ENCODE data around the gene PDP2. TPM values are rescaled to one million over a fixed set of nuclear protein-coding genes. Genes with fewer than 3 reads are reported as not detected.

Gene PDP2
- total RNA-seq, 1 experiment from 2014 or later = 44.4 TPM

DNA sequence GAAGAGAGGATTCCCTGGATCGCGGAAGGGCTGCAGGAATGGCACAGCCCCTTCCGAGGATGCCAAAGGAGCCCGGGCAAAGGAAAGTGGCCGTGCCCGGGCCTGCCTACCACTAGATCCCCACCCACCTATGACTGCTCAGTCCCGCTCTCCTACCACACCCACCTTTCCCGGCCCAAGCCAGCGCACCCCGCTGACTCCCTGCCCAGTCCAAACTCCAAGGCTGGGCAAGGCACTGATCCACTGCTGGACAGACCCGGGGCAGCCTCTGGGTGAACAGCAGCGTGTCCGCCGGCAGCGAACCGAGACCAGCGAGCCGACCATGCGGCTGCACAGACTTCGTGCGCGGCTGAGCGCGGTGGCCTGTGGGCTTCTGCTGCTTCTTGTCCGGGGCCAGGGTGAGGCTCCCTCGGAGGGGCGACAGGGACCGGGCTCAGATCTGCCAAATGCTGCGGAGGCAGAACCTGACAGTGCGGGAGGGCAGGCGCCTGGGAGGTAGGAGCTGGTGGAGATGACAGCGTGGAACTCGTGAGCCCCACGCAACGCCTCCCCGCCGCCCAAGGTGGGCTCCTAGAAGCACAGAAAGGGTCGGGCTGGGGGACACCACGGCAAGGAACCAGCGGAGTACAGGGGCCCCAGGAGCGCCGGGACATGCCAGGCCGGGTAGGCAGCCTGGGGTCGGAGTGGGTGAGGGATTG is 55.1 kb downstream of the PDP2 start, which contains the start of gene CES2:
Gene CES2 (plus strand): TSS at position 203 of the 698 bp plus-strand sequence. CDS start 120 bp downstream, at position 323.
- no peaks in the 10 kb centered on the region for H3K27me3 Mint-ChIP-seq (ENCODE audit: insufficient read depth, unreplicated experiment)
- Histone ChIP-seq H3K9me3 (no peaks in the 10 kb centered on the region), H3K4me3 (ENCODE audit: low read depth, low read length) (peak within 1 kb of the TSS; percentile 81), H3K36me3 (ENCODE audit: control insufficient read depth, insufficient read depth, low read length) (peaks cover 5% of the 10 kb centered on the region), H3K4me1 (peaks cover 8% of the 10 kb centered on the region), H3K27me3 (replicated peaks; ENCODE audit: control insufficient read depth, insufficient read depth, low read length) (no peaks in the 10 kb centered on the region)
- H3K36me3 Mint-ChIP-seq (ENCODE audit: insufficient read depth, unreplicated experiment) = peaks cover 20% of the 10 kb centered on the region
- H3K4me1 Mint-ChIP-seq (ENCODE audit: low read depth, unreplicated experiment) = peaks cover 19% of the 10 kb centered on the region
- TF ChIP-seq, protein P1, sequence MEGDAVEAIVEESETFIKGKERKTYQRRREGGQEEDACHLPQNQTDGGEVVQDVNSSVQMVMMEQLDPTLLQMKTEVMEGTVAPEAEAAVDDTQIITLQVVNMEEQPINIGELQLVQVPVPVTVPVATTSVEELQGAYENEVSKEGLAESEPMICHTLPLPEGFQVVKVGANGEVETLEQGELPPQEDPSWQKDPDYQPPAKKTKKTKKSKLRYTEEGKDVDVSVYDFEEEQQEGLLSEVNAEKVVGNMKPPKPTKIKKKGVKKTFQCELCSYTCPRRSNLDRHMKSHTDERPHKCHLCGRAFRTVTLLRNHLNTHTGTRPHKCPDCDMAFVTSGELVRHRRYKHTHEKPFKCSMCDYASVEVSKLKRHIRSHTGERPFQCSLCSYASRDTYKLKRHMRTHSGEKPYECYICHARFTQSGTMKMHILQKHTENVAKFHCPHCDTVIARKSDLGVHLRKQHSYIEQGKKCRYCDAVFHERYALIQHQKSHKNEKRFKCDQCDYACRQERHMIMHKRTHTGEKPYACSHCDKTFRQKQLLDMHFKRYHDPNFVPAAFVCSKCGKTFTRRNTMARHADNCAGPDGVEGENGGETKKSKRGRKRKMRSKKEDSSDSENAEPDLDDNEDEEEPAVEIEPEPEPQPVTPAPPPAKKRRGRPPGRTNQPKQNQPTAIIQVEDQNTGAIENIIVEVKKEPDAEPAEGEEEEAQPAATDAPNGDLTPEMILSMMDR (IDR thresholded peaks at IDR 0.05; ENCODE audit: insufficient read depth in 1 of 2, low read depth in 1 of 2, low read length in 1 of 2, severe bottlenecking in 1 of 2, unreplicated experiment in 1 of 2) = no peak
- no TSS peak for BruUV-seq (replicated peaks)
- peak within 1 kb of the TSS; percentile 88 for H3K27ac Mint-ChIP-seq (ENCODE audit: unreplicated experiment)
- CTCF ChIA-PET = no interaction called here
- intact Hi-C loops (cut with micrococcal nuclease; ENCODE audit: unreplicated experiment) = no loop called here
- H3K4me3 Mint-ChIP-seq (ENCODE audit: unreplicated experiment) = peak within 1 kb of the TSS; percentile 94
- POLR2A ChIA-PET = no interaction called here
- H3K9me3 Mint-ChIP-seq (ENCODE audit: unreplicated experiment) = no peaks in the 10 kb centered on the region
- no peak for DNase-seq

DNA sequence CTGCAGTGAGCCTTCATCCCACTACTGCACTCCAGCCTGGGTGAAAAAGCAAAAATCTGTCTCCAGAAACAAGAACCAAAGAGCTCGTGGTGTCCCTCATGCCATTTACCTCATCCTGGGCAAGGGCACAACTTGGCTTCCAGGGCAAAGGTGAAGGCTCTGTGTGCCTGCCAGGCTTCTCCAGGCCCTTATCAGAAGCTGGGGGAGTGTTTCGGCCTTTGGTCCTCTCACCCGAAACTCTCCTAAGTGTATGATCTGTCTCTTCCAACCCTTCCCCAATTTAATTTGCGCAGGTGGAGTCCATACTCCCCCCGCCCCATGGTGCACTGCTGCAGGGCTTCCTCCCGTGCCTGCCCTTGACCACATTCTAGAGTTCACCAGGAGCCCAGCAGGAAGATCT is 56.1 kb downstream of the PDP2 start:
- Mint-ChIP-seq H3K9me3 (ENCODE audit: unreplicated experiment) (no peaks in the 10 kb centered on the region), H3K27me3 (ENCODE audit: insufficient read depth, unreplicated experiment) (no peaks in the 10 kb centered on the region), H3K36me3 (ENCODE audit: insufficient read depth, unreplicated experiment) (peaks cover 23% of the 10 kb centered on the region), H3K4me3 (ENCODE audit: unreplicated experiment) (peak overlapping the region; percentile 94), H3K4me1 (ENCODE audit: low read depth, unreplicated experiment) (peaks cover 19% of the 10 kb centered on the region), H3K27ac (ENCODE audit: unreplicated experiment) (no peak overlapping the region)
- no TSS peak for BruUV-seq (replicated peaks)
- POLR2A ChIA-PET = interaction anchor here (0.6 kb wide), 1 partner anchor 102 kb away, joined by 4 read pairs; no protein-coding TSS in a partner anchor
- peaks cover 5% of the 10 kb centered on the region for H3K36me3 ChIP-seq (ENCODE audit: control insufficient read depth, insufficient read depth, low read length)
- CTCF ChIA-PET = interaction anchor here (0.9 kb wide), 1 partner anchor 56 kb away, joined by 3 read pairs; the partner anchor contains the start of gene PDP2
- TF ChIP-seq, protein P1 (IDR thresholded peaks at IDR 0.05; ENCODE audit: insufficient read depth in 1 of 2, low read depth in 1 of 2, low read length in 1 of 2, severe bottlenecking in 1 of 2, unreplicated experiment in 1 of 2) = no peak
- no peaks in the 10 kb centered on the region for H3K27me3 ChIP-seq (replicated peaks; ENCODE audit: control insufficient read depth, insufficient read depth, low read length)
- H3K9me3 ChIP-seq = no peaks in the 10 kb centered on the region
- peaks cover 8% of the 10 kb centered on the region for H3K4me1 ChIP-seq
- DNase-seq = no peak
- intact Hi-C loops (cut with micrococcal nuclease; ENCODE audit: unreplicated experiment) = no loop called here
- no peak overlapping the region for H3K4me3 ChIP-seq (ENCODE audit: low read depth, low read length)

- ChIA-PET CTCF (interaction anchor here (0.9 kb wide), 1 partner anchor 57 kb away, joined by 3 read pairs; the partner anchor contains the start of gene PDP2), POLR2A (interaction anchor here (0.6 kb wide), 1 partner anchor 102 kb away, joined by 4 read pairs; no protein-coding TSS in a partner anchor)
- Mint-ChIP-seq H3K27me3 (ENCODE audit: insufficient read depth, unreplicated experiment) (no peaks in the 10 kb centered on the region), H3K4me3 (ENCODE audit: unreplicated experiment) (peak overlapping the region; percentile 94), H3K9me3 (ENCODE audit: unreplicated experiment) (no peaks in the 10 kb centered on the region), H3K27ac (ENCODE audit: unreplicated experiment) (no peak overlapping the region), H3K36me3 (ENCODE audit: insufficient read depth, unreplicated experiment) (peaks cover 27% of the 10 kb centered on the region), H3K4me1 (ENCODE audit: low read depth, unreplicated experiment) (peaks cover 19% of the 10 kb centered on the region)
- H3K27me3 ChIP-seq (replicated peaks; ENCODE audit: control insufficient read depth, insufficient read depth, low read length) = no peaks in the 10 kb centered on the region
- H3K4me1 ChIP-seq = peaks cover 8% of the 10 kb centered on the region
- no peaks in the 10 kb centered on the region for H3K9me3 ChIP-seq
- H3K36me3 ChIP-seq (ENCODE audit: control insufficient read depth, insufficient read depth, low read length) = peaks cover 6% of the 10 kb centered on the region
- no TSS peak for BruUV-seq (replicated peaks)
- DNase-seq = no peak
- TF ChIP-seq, protein P1 (IDR thresholded peaks at IDR 0.05; ENCODE audit: insufficient read depth in 1 of 2, low read depth in 1 of 2, low read length in 1 of 2, severe bottlenecking in 1 of 2, unreplicated experiment in 1 of 2) = no peak
- H3K4me3 ChIP-seq (ENCODE audit: low read depth, low read length) = no peak overlapping the region
- intact Hi-C loops (cut with micrococcal nuclease; ENCODE audit: unreplicated experiment) = no loop called here
Measured at GRCh38 chr16:66936889-66937554, 56.7 kb downstream of the PDP2 start.

Data from Caco-2 (cell line).